Measurements from ENCODE around the gene ARL6IP1. TPM values are rescaled to one million over a fixed set of nuclear protein-coding genes. Genes with fewer than 3 reads are reported as not detected.

Gene ARL6IP1
- total and polyA plus RNA-seq, 2 of the 13 experiments (the other 11 are each of a cell fraction or from before 2014, with no cell fraction given): 263 to 373 TPM

- TF ChIP-seq ARID5B (CRISPR knock-in tag; IDR thresholded peaks at IDR 0.05) (peak; percentile 81), ATRX (CRISPR knock-in tag; IDR thresholded peaks at IDR 0.05; ENCODE audit: borderline replicate concordance) (peak; percentile 80; the same call in 1 of the 2 replicates), SALL2 (CRISPR knock-in tag; IDR thresholded peaks at IDR 0.05) (peak; percentile 98), KMT2A (CRISPR knock-in tag; IDR thresholded peaks at IDR 0.05) (peak; percentile 99), ZBTB4 (CRISPR knock-in tag; IDR thresholded peaks at IDR 0.05; ENCODE audit: borderline replicate concordance) (peak; percentile 95), HNRNPK (IDR thresholded peaks at IDR 0.05; ENCODE audit: low read depth, low read length, poor library complexity, severe bottlenecking) (peak; percentile 87), DBP (CRISPR knock-in tag; IDR thresholded peaks at IDR 0.05; ENCODE audit: not compliant biosample characterization) (peak; percentile 38), ARID4A (CRISPR knock-in tag; IDR thresholded peaks at IDR 0.05; ENCODE audit: borderline replicate concordance) (peak; percentile 100), ZNF704 (CRISPR knock-in tag; IDR thresholded peaks at IDR 0.05; ENCODE audit: borderline replicate concordance) (peak; percentile 89), SP2 (CRISPR knock-in tag; IDR thresholded peaks at IDR 0.05) (peak; percentile 88)
These were observed at the start of gene ARL6IP1 (continued) for GRCh38 chr16:18801145-18801972.
